ENCODE data around the gene SUFU. TPM values are rescaled to one million over a fixed set of nuclear protein-coding genes. Genes with fewer than 3 reads are reported as not detected.

The SUFU gene
- total and polyA plus RNA-seq, 2 experiments from 2014 or later: 2.8 to 5.6 TPM

DNA sequence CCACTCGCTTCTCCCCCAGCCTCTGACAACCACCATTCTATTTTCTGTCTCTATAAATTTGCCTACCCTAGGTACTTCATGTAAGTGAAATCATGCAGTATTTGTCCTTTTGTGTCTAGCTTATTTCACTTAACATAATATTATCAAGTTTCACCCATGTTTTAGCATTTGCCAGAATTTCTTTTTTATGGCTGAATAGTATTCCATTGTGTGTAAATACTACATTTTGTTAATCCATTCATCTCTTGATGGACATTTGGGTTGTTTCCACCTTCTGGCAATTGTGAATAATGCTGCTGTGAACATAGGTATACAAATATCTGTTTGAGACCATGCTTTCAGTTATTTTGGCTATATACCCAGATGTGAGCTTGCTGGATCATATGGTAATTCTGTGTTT, 83.1 kb downstream of the SUFU start:
- ATAC-seq (no peak), DNase-seq (ENCODE audit: low spot score) (no peak)
- Histone ChIP-seq H3K9me2 (ENCODE audit: insufficient read depth) (no peaks in the 10 kb centered on the region), H3F3A (replicated peaks; ENCODE audit: low read depth) (0 out of 2 replicates have a peak, but pooled peaks cover 5% of the 10 kb centered on the region), H3K27me3 (ENCODE audit: insufficient read depth) (no peaks in the 10 kb centered on the region), H3K4me1 (ENCODE audit: insufficient read depth) (peaks cover 13% of the 10 kb centered on the region), H3K36me3 (ENCODE audit: insufficient read depth) (no peaks in the 10 kb centered on the region), H3K27ac (ENCODE audit: low read depth) (no peak overlapping the region), H3K4me3 (no peak overlapping the region), H3K79me2 (replicated peaks; ENCODE audit: insufficient read depth) (no peaks in the 10 kb centered on the region), H2AFZ (no peak overlapping the region), H4K20me1 (replicated peaks; ENCODE audit: insufficient read depth) (peaks cover 4% of the 10 kb centered on the region; the same call in 1 of the 2 replicates), H3K4me2 (no peak overlapping the region)
- peaks cover 19% of the 10 kb centered on the region for H3K4me1 Mint-ChIP-seq
- TF ChIP-seq REST (IDR thresholded peaks at IDR 0.05; ENCODE audit: unreplicated experiment) (no peak), JUNB (IDR thresholded peaks at IDR 0.05; ENCODE audit: unreplicated experiment) (no peak), NANOG (IDR thresholded peaks at IDR 0.05; ENCODE audit: borderline replicate concordance) (no peak), ZNF114 (CRISPR knock-in tag; IDR thresholded peaks at IDR 0.05) (no peak), EZH2phosphoT487 (IDR thresholded peaks at IDR 0.05; ENCODE audit: unreplicated experiment) (no peak), EZH2 (IDR thresholded peaks at IDR 0.05; ENCODE audit: low read depth, unreplicated experiment) (no peak), CREB1 (CRISPR knock-in tag; IDR thresholded peaks at IDR 0.05; ENCODE audit: low read depth) (no peak), POLR2AphosphoS5 (IDR thresholded peaks at IDR 0.05; ENCODE audit: low read depth) (no peak), STAT1 (IDR thresholded peaks at IDR 0.05; ENCODE audit: unreplicated experiment) (no peak)
- TF ChIP-seq, protein P1, sequence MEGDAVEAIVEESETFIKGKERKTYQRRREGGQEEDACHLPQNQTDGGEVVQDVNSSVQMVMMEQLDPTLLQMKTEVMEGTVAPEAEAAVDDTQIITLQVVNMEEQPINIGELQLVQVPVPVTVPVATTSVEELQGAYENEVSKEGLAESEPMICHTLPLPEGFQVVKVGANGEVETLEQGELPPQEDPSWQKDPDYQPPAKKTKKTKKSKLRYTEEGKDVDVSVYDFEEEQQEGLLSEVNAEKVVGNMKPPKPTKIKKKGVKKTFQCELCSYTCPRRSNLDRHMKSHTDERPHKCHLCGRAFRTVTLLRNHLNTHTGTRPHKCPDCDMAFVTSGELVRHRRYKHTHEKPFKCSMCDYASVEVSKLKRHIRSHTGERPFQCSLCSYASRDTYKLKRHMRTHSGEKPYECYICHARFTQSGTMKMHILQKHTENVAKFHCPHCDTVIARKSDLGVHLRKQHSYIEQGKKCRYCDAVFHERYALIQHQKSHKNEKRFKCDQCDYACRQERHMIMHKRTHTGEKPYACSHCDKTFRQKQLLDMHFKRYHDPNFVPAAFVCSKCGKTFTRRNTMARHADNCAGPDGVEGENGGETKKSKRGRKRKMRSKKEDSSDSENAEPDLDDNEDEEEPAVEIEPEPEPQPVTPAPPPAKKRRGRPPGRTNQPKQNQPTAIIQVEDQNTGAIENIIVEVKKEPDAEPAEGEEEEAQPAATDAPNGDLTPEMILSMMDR (conservative IDR thresholded peaks at IDR 0.05; ENCODE audit: low read depth in 2 of 2): no peak
- H3K9me3 Mint-ChIP-seq: no peaks in the 10 kb centered on the region
- H3K27me3 Mint-ChIP-seq (ENCODE audit: insufficient read depth, low read depth, poor library complexity): peaks cover 5% of the 10 kb centered on the region
- no peaks in the 10 kb centered on the region for H3K36me3 Mint-ChIP-seq (ENCODE audit: low read depth)
- H3K4me3 Mint-ChIP-seq: no peak overlapping the region
- no peak overlapping the region for H3K27ac Mint-ChIP-seq

DNA sequence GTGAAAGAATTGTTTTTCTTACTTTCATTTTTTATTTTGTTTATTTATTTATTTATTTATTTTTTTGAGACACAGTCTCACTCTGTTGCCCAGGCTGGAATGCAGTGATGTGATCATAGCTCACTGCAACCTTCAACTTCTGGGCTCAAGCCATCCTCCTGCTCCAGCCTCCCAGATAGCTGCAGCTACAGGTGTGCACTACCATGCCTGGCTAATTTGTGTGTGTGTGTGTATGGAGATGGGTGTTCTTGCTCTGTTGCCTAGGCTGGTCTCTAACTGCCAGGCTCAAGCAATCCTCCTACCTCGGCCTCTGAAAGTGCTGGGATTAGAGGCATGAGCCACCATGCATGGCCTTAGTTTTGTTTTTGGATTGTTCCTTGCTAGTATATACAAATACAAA, 85.1 kb downstream of the SUFU start:
- ATAC-seq (no peak), DNase-seq (ENCODE audit: low spot score) (no peak)
- Mint-ChIP-seq H3K27ac (no peak overlapping the region), H3K27me3 (ENCODE audit: insufficient read depth, low read depth, poor library complexity) (peaks cover 2% of the 10 kb centered on the region), H3K4me1 (no peaks in the 10 kb centered on the region; the same call in 2 of the 3 replicates), H3K36me3 (ENCODE audit: low read depth) (no peaks in the 10 kb centered on the region), H3K4me3 (no peak overlapping the region), H3K9me3 (no peaks in the 10 kb centered on the region)
- Histone ChIP-seq H3K79me2 (replicated peaks; ENCODE audit: insufficient read depth) (no peaks in the 10 kb centered on the region), H3K27me3 (ENCODE audit: insufficient read depth) (no peaks in the 10 kb centered on the region), H3K36me3 (ENCODE audit: insufficient read depth) (no peaks in the 10 kb centered on the region), H3K27ac (ENCODE audit: low read depth) (no peak overlapping the region), H3K4me2 (no peak overlapping the region), H3K4me3 (no peak overlapping the region), H3F3A (replicated peaks; ENCODE audit: low read depth) (no peaks in the 10 kb centered on the region), H3K4me1 (ENCODE audit: insufficient read depth) (no peaks in the 10 kb centered on the region), H4K20me1 (replicated peaks; ENCODE audit: insufficient read depth) (peaks cover 4% of the 10 kb centered on the region; the same call in 1 of the 2 replicates), H2AFZ (no peak overlapping the region), H3K9me2 (ENCODE audit: insufficient read depth) (no peaks in the 10 kb centered on the region)
- no peak for TF ChIP-seq ZNF114 (CRISPR knock-in tag; IDR thresholded peaks at IDR 0.05)
- no peak for TF ChIP-seq NANOG (IDR thresholded peaks at IDR 0.05; ENCODE audit: borderline replicate concordance)
- no peak for TF ChIP-seq ETS1 (IDR thresholded peaks at IDR 0.05)
- no peak for TF ChIP-seq POLR2AphosphoS5 (IDR thresholded peaks at IDR 0.05; ENCODE audit: low read depth)
